Measurements from ENCODE around the gene ARSG. TPM values are rescaled to one million over a fixed set of nuclear protein-coding genes. Genes with fewer than 3 reads are reported as not detected.

ARSG gene
- total and polyA plus RNA-seq, 2 of the 13 experiments (the other 11 are each of a cell fraction or from before 2014, with no cell fraction given), result 3.7 to 15.2 TPM

DNA sequence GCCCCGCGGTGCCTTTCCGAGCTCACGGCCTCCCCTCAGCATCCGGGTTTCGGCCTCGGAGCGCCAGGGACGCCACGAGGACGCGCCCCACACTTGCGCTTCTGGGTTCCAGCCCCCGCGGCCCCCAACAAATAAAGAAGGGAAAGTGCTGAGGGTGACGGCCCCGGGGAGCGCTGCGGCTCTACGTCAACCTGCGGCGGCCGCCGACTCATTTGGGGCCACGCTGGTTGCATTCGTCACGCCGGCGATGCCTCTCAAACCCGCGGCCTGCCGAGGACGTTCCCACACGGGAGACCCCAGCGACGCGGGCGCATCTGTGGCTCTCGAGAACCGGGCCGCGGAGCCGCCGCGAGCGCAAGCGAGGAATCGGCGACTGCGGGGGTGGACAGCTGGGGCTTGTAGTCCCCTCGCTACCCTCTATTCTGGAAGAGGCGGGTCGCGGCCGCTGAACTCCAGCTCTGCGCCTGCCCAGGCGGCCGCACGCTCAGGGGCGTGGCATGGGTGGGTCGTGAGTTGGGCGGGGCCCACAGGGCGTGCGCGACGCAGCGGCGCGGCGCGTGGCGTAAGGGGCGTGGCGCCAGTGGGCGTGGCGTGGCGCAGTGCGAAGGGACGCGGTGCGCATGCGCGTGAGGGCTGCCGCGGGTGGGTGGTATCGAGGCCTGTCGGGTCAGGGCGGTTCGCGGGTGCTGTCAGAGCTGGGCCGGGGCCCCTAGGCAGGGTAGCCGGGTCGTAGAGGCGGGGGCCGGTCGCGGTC, 43.7 kb upstream of the ARSG start, which contains the start of gene AMZ2 (continued):
- TF ChIP-seq SNAI1 (CRISPR knock-in tag; IDR thresholded peaks at IDR 0.05; ENCODE audit: borderline replicate concordance) (peak; percentile 92; the same call in 1 of the 2 replicates), DNMT3B (CRISPR knock-in tag; conservative IDR thresholded peaks at IDR 0.05) (no peak; the same call in 1 of the 2 replicates), RFX1 (IDR thresholded peaks at IDR 0.05) (no peak), SMYD3 (CRISPR knock-in tag; IDR thresholded peaks at IDR 0.05) (0 out of 2 replicates have a peak, but pooled peaks have one; percentile 91), ZNF296 (CRISPR knock-in tag; conservative IDR thresholded peaks at IDR 0.05) (0 out of 2 replicates have a peak, but pooled peaks have one; percentile 56), ZBTB38 (CRISPR knock-in tag; IDR thresholded peaks at IDR 0.05) (peak; percentile 49; the same call in 1 of the 2 replicates), DMAP1 (CRISPR knock-in tag; IDR thresholded peaks at IDR 0.05) (peak; percentile 94), LCORL (IDR thresholded peaks at IDR 0.05) (no peak), LCORL (CRISPR knock-in tag; IDR thresholded peaks at IDR 0.05) (peak; percentile 90), MBD4 (IDR thresholded peaks at IDR 0.05; ENCODE audit: borderline replicate concordance, low read length) (no peak), ZIK1 (CRISPR knock-in tag; IDR thresholded peaks at IDR 0.05; ENCODE audit: borderline replicate concordance, low read depth) (peak; percentile 86), ZNF644 (CRISPR knock-in tag; IDR thresholded peaks at IDR 0.05; ENCODE audit: low read depth) (no peak), RFX5 (IDR thresholded peaks at IDR 0.05; ENCODE audit: low read depth, low read length) (peak; percentile 43; the same call in 1 of the 2 replicates), ZNF121 (CRISPR knock-in tag; IDR thresholded peaks at IDR 0.05) (peak; percentile 69), ZNF256 (CRISPR knock-in tag; conservative IDR thresholded peaks at IDR 0.05) (peak; percentile 84; the same call in 1 of the 2 replicates), HNRNPLL (IDR thresholded peaks at IDR 0.05; ENCODE audit: low read depth, low read length, poor library complexity, severe bottlenecking) (peak; percentile 94)
- TF ChIP-seq, protein P1, sequence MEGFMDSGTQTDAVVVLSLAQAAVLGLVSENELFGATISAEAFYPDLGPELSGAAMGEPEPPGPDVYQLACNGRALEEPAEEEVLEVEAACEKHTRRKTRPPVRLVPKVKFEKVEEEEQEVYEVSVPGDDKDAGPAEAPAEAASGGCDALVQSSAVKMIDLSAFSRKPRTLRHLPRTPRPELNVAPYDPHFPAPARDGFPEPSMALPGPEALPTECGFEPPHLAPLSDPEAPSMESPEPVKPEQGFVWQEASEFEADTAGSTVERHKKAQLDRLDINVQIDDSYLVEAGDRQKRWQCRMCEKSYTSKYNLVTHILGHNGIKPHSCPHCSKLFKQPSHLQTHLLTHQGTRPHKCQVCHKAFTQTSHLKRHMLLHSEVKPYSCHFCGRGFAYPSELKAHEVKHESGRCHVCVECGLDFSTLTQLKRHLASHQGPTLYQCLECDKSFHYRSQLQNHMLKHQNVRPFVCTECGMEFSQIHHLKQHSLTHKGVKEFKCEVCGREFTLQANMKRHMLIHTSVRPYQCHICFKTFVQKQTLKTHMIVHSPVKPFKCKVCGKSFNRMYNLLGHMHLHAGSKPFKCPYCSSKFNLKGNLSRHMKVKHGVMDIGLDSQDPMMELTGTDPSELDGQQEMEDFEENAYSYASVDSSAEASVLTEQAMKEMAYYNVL (CRISPR knock-in tag; IDR thresholded peaks at IDR 0.05; ENCODE audit: borderline replicate concordance), result peak; percentile 40; the same call in 1 of the 2 replicates
- TF ChIP-seq, protein P2, sequence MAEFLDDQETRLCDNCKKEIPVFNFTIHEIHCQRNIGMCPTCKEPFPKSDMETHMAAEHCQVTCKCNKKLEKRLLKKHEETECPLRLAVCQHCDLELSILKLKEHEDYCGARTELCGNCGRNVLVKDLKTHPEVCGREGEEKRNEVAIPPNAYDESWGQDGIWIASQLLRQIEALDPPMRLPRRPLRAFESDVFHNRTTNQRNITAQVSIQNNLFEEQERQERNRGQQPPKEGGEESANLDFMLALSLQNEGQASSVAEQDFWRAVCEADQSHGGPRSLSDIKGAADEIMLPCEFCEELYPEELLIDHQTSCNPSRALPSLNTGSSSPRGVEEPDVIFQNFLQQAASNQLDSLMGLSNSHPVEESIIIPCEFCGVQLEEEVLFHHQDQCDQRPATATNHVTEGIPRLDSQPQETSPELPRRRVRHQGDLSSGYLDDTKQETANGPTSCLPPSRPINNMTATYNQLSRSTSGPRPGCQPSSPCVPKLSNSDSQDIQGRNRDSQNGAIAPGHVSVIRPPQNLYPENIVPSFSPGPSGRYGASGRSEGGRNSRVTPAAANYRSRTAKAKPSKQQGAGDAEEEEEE (CRISPR knock-in tag; IDR thresholded peaks at IDR 0.05; ENCODE audit: borderline replicate concordance), result no peak
- TF ChIP-seq, protein P3, sequence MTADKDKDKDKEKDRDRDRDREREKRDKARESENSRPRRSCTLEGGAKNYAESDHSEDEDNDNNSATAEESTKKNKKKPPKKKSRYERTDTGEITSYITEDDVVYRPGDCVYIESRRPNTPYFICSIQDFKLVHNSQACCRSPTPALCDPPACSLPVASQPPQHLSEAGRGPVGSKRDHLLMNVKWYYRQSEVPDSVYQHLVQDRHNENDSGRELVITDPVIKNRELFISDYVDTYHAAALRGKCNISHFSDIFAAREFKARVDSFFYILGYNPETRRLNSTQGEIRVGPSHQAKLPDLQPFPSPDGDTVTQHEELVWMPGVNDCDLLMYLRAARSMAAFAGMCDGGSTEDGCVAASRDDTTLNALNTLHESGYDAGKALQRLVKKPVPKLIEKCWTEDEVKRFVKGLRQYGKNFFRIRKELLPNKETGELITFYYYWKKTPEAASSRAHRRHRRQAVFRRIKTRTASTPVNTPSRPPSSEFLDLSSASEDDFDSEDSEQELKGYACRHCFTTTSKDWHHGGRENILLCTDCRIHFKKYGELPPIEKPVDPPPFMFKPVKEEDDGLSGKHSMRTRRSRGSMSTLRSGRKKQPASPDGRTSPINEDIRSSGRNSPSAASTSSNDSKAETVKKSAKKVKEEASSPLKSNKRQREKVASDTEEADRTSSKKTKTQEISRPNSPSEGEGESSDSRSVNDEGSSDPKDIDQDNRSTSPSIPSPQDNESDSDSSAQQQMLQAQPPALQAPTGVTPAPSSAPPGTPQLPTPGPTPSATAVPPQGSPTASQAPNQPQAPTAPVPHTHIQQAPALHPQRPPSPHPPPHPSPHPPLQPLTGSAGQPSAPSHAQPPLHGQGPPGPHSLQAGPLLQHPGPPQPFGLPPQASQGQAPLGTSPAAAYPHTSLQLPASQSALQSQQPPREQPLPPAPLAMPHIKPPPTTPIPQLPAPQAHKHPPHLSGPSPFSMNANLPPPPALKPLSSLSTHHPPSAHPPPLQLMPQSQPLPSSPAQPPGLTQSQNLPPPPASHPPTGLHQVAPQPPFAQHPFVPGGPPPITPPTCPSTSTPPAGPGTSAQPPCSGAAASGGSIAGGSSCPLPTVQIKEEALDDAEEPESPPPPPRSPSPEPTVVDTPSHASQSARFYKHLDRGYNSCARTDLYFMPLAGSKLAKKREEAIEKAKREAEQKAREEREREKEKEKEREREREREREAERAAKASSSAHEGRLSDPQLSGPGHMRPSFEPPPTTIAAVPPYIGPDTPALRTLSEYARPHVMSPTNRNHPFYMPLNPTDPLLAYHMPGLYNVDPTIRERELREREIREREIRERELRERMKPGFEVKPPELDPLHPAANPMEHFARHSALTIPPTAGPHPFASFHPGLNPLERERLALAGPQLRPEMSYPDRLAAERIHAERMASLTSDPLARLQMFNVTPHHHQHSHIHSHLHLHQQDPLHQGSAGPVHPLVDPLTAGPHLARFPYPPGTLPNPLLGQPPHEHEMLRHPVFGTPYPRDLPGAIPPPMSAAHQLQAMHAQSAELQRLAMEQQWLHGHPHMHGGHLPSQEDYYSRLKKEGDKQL (CRISPR knock-in tag; IDR thresholded peaks at IDR 0.05; ENCODE audit: low read depth), result 0 out of 2 replicates have a peak, but pooled peaks have one; percentile 10
